ENCODE data around the gene GXYLT2.

DNA sequence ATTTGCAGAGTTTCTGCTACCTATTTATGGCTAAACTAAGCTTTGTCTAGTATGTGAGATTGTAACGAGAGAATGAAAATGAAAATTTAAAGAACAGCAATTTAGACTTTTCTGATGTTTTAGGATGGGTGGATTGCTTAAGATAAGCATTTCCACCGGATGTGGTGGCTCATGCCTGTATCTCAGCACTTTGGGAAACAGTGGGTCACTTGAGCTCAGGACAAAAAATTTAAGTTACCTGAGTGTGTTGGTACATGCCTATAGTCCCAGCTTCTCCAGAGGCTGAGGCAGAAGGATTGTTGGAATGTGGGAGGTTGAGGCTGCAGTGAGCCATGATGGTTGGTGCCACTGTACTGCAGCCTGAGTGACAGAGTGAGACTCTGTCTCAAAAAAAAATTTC lies 112.1 kb downstream of the GXYLT2 start:
- TF ChIP-seq POLR2A (IDR thresholded peaks at IDR 0.05) = no peak
- TF ChIP-seq, protein P1, sequence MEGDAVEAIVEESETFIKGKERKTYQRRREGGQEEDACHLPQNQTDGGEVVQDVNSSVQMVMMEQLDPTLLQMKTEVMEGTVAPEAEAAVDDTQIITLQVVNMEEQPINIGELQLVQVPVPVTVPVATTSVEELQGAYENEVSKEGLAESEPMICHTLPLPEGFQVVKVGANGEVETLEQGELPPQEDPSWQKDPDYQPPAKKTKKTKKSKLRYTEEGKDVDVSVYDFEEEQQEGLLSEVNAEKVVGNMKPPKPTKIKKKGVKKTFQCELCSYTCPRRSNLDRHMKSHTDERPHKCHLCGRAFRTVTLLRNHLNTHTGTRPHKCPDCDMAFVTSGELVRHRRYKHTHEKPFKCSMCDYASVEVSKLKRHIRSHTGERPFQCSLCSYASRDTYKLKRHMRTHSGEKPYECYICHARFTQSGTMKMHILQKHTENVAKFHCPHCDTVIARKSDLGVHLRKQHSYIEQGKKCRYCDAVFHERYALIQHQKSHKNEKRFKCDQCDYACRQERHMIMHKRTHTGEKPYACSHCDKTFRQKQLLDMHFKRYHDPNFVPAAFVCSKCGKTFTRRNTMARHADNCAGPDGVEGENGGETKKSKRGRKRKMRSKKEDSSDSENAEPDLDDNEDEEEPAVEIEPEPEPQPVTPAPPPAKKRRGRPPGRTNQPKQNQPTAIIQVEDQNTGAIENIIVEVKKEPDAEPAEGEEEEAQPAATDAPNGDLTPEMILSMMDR (IDR thresholded peaks at IDR 0.05) = no peak

Measured in lower leg skin (tissue), 3 donors.